Endodermal cell (in vitro differentiated cells): Measurements from ENCODE around the gene ZDHHC17. TPM values are rescaled to one million over a fixed set of nuclear protein-coding genes. Genes with fewer than 3 reads are reported as not detected.

ENCODE experiments used
- DNase-seq: peaks from one replicate; pipeline ENCODE4 v3.0.0-alpha.2; 2017
- H3K27ac ChIP-seq: 2 replicates; pipeline ENCODE4 v1.5.1; 2013; ENCODE audit warnings: mild to moderate bottlenecking, low read depth, low read length, moderate library complexity
- H3K27me3 ChIP-seq: 2 replicates; pipeline ENCODE4 v1.6.1; 2013; ENCODE audit warnings: mild to moderate bottlenecking, low read length, moderate library complexity; ENCODE audit not compliant: insufficient read depth, control insufficient read depth, poor library complexity, severe bottlenecking
- H3K36me3 ChIP-seq: 2 replicates; pipeline ENCODE4 v1.7.0; 2013; ENCODE audit warnings: mild to moderate bottlenecking, low read length, moderate library complexity; ENCODE audit not compliant: control insufficient read depth, insufficient read depth
- H3K4me1 ChIP-seq: one replicate; pipeline ENCODE4 v1.7.0; 2013; ENCODE audit warnings: low read length; ENCODE audit not compliant: control insufficient read depth, insufficient read depth
- H3K4me3 ChIP-seq: 2 replicates; pipeline ENCODE4 v1.5.1; 2013; ENCODE audit warnings: mild to moderate bottlenecking, low read length, moderate library complexity
- H3K9ac ChIP-seq: 2 replicates; pipeline ENCODE4 v1.6.1; 2013; ENCODE audit warnings: mild to moderate bottlenecking, low read length, moderate library complexity; ENCODE audit not compliant: poor library complexity, severe bottlenecking; ENCODE audit errors: extremely low read depth
- H3K9me3 ChIP-seq: 2 replicates; pipeline ENCODE4 v1.6.1; 2013; ENCODE audit warnings: mild to moderate bottlenecking, low read length, moderate library complexity; ENCODE audit not compliant: control insufficient read depth
- H3K27ac Mint-ChIP-seq: 2 replicates; pipeline ENCODE4 v1.8.0; 2020; ENCODE audit warnings: mixed read lengths
- H3K27me3 Mint-ChIP-seq: 2 replicates; pipeline ENCODE4 v1.8.0; 2021; ENCODE audit warnings: mild to moderate bottlenecking, mixed read lengths; ENCODE audit not compliant: insufficient read depth
- H3K36me3 Mint-ChIP-seq: 2 replicates; pipeline ENCODE4 v1.8.0; 2020; ENCODE audit warnings: low read depth, mixed read lengths
- H3K4me1 Mint-ChIP-seq: 2 replicates; pipeline ENCODE4 v1.8.0; 2020; ENCODE audit warnings: mixed read lengths
- H3K4me3 Mint-ChIP-seq: 2 replicates; pipeline ENCODE4 v1.8.0; 2020; ENCODE audit warnings: mild to moderate bottlenecking, moderate library complexity, mixed read lengths
- H3K9me3 Mint-ChIP-seq: 2 replicates; pipeline ENCODE4 v1.8.0; 2020; ENCODE audit warnings: mild to moderate bottlenecking, mixed read lengths
- WGBS, 2 experiments: methylation state at CpG; one replicate each; pipeline versions ENCODE4 v1.1.5 to v1.1.7; 2013; ENCODE audit warnings: missing lambda C conversion rate in 2 of 2, mixed read lengths in 1 of 2; ENCODE audit not compliant: insufficient coverage in 1 of 2, insufficient read length in 1 of 2; 5-methylcytosine and 5-hydroxymethylcytosine counted together
- long read RNA-seq, 4 experiments: library from polyadenylated mRNA in 2 of 4; library from RNA in 1 of 4; library from capped mRNA in 1 of 4; stranded (forward) in 3 of 4; unstranded in 1 of 4; transcript quantifications; one replicate each; pipeline ENCODE4 v2.0.0, GENCODE V29; 2020 to 2021; ENCODE audit warnings: inconsistent platforms in 1 of 4
- polyA plus RNA-seq, 2 experiments: library from polyadenylated mRNA; stranded (reverse); fragments of 50-300 nt; gene quantifications; one replicate each; pipeline ENCODE4 v1.2.3, GENCODE V29; 2013
- total RNA-seq, 2 donors: library from RNA; stranded (reverse); fragmentation: NEBNext Ultra II Directional in 1 of 2; extraction: Animal tissue kit (Norgen Biotek cat#: 25700) in 1 of 2; gene quantifications; 2 replicates in 1 of 2; 3 replicates in 1 of 2; pipeline ENCODE4 v1.2.1, GENCODE V29; 2021
- TF ChIP-seq, protein P1 (sequence below): fragments of 200-600 bp; sonication (generic); conservative IDR thresholded peaks from 2 replicates; pipeline ENCODE4 v1.5.0; 2021; ENCODE audit warnings: antibody characterized with exemption, mild to moderate bottlenecking

ZDHHC17 gene, protein sequence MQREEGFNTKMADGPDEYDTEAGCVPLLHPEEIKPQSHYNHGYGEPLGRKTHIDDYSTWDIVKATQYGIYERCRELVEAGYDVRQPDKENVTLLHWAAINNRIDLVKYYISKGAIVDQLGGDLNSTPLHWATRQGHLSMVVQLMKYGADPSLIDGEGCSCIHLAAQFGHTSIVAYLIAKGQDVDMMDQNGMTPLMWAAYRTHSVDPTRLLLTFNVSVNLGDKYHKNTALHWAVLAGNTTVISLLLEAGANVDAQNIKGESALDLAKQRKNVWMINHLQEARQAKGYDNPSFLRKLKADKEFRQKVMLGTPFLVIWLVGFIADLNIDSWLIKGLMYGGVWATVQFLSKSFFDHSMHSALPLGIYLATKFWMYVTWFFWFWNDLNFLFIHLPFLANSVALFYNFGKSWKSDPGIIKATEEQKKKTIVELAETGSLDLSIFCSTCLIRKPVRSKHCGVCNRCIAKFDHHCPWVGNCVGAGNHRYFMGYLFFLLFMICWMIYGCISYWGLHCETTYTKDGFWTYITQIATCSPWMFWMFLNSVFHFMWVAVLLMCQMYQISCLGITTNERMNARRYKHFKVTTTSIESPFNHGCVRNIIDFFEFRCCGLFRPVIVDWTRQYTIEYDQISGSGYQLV
- 10 to 100 TPM; 37.9 to 40.0 TPM for total RNA-seq
- 49.7 TPM for polyA plus RNA-seq (2013, experiment 1 of 2)
- polyA plus RNA-seq (2013, experiment 2 of 2) = 50.9 TPM
- long read RNA-seq, experiment 1, full-length matches to known transcripts = 1 of 8 reads
- long read RNA-seq, experiment 1, partial matches to known transcripts = 3 of 8 reads
- long read RNA-seq, experiment 1, other reads (novel, unspliced or antisense) = 4 of 8 reads
- long read RNA-seq, experiment 2, full-length matches to known transcripts = 13 of 33 reads
- long read RNA-seq, experiment 2, partial matches to known transcripts = 13 of 33 reads
- long read RNA-seq, experiment 2, other reads (novel, unspliced or antisense) = 7 of 33 reads
- long read RNA-seq, experiment 3, full-length matches to known transcripts = 29 of 56 reads
- long read RNA-seq, experiment 3, partial matches to known transcripts = 8 of 56 reads
- long read RNA-seq, experiment 3, other reads (novel, unspliced or antisense) = 19 of 56 reads
- long read RNA-seq, experiment 4, partial matches to known transcripts = 2 of 15 reads
- long read RNA-seq, experiment 4, other reads (novel, unspliced or antisense) = 13 of 15 reads

DNA sequence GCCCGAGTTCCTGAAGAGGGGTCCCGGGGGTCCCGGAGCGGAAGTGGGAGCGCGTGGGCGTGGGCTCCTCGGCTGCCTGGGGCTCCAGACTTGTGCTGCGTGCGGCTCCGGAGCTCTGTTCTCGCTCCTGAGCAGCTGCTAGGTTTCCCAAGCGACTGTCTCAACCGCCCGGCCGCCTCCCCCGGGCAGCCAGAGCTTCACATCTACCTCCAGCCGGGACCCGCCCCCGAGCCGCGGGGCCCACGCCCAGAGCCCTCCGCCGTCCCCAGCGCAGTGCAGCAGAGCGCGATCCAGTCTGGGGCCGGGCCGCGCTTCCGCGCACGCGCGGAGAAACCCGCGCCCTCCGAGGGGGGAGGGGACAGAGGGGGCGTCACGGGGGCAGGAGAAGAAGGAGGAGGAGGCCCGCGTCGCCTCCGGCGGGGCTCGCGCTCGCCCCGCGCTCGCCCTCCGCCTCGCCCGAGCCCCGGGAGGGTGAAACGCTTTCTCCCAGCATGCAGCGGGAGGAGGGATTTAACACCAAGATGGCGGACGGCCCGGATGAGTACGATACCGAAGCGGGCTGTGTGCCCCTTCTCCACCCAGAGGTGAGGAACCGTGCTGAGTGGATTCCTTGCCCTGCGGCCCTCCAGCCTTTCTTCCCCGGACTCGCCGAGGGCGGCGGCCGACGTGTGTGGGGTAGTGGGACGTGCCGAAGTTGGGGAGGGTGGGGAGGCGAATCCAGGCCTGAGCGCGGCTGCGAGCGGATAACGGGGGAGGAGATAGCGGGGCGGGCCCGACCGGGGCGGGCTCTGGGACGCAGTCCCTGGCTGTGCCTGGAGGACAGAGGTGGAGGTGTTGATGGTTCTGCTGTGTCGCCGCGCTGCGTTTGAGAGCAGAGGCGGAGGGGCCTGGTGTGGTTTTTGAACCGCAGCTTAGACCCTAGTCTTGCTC, at the start of gene ZDHHC17:
ZDHHC17 (plus strand) TSS at position 370 of the 930 bp plus-strand sequence; CDS start at position 492, 122 bp downstream.
- Mint-ChIP-seq H3K27me3 (peaks cover 2% of the 10 kb centered on the region), H3K4me3 (peak within 1 kb of the TSS; percentile 88), H3K27ac (peak within 1 kb of the TSS; percentile 98), H3K36me3 (no peaks in the 10 kb centered on the region), H3K9me3 (no peaks in the 10 kb centered on the region), H3K4me1 (peaks cover 17% of the 10 kb centered on the region)
- Histone ChIP-seq H3K4me1 (no peaks in the 10 kb centered on the region), H3K27ac (peak within 1 kb of the TSS; percentile 98), H3K27me3 (no peaks in the 10 kb centered on the region), H3K9ac (peak within 1 kb of the TSS; percentile 97), H3K4me3 (peak within 1 kb of the TSS; percentile 99), H3K36me3 (no peaks in the 10 kb centered on the region), H3K9me3 (no peaks in the 10 kb centered on the region)
- TF ChIP-seq, protein P1, sequence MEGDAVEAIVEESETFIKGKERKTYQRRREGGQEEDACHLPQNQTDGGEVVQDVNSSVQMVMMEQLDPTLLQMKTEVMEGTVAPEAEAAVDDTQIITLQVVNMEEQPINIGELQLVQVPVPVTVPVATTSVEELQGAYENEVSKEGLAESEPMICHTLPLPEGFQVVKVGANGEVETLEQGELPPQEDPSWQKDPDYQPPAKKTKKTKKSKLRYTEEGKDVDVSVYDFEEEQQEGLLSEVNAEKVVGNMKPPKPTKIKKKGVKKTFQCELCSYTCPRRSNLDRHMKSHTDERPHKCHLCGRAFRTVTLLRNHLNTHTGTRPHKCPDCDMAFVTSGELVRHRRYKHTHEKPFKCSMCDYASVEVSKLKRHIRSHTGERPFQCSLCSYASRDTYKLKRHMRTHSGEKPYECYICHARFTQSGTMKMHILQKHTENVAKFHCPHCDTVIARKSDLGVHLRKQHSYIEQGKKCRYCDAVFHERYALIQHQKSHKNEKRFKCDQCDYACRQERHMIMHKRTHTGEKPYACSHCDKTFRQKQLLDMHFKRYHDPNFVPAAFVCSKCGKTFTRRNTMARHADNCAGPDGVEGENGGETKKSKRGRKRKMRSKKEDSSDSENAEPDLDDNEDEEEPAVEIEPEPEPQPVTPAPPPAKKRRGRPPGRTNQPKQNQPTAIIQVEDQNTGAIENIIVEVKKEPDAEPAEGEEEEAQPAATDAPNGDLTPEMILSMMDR = peak; percentile 25
- 0% methylated on average over 8 to 93 of the region's 93 CpGs for WGBS, 2 experiments
- peak; percentile 99 for DNase-seq

DNA sequence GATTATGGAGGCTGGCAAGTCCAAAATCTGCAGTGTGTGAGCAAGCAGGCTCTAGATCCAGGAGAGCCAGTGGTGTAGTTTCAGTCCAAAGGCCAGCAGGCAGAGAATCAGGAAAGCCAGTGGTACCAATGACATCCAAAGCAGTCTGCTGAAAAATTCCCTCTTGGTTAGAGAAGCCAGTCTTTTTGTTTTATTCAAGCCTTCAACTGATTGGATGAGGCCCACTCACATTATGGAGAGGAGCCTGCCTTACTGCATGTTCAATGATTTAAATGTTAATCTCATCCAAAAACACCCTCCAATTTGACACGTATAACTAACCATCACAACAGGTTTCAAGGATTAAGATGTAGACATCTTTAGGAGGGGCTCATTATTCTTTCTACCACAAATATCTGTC, 49.5 kb upstream of the ZDHHC17 start:
- WGBS, 2 experiments = 87% methylated on average over 1 of the region's 1 CpG; no CpG with 5 or more reads in 1 of the 2 experiments
- no peak overlapping the region for H3K27ac Mint-ChIP-seq
- peaks cover 11% of the 10 kb centered on the region for H3K4me1 Mint-ChIP-seq
- peaks cover 4% of the 10 kb centered on the region for H3K4me1 ChIP-seq
- no peaks in the 10 kb centered on the region for H3K9me3 Mint-ChIP-seq
- no peaks in the 10 kb centered on the region for H3K36me3 ChIP-seq
- TF ChIP-seq, protein P1 = no peak
- no peak overlapping the region for H3K9ac ChIP-seq
- no peak for DNase-seq
- H3K9me3 ChIP-seq = no peaks in the 10 kb centered on the region
- no peak overlapping the region for H3K4me3 ChIP-seq
- H3K27ac ChIP-seq = no peak overlapping the region
- H3K4me3 Mint-ChIP-seq = no peak overlapping the region
- H3K36me3 Mint-ChIP-seq = no peaks in the 10 kb centered on the region
- H3K27me3 ChIP-seq = peaks cover 98% of the 10 kb centered on the region
- peaks cover 93% of the 10 kb centered on the region for H3K27me3 Mint-ChIP-seq
